ENCODE measurements around the gene TUBA4A. TPM values are rescaled to one million over a fixed set of nuclear protein-coding genes. Genes with fewer than 3 reads are reported as not detected.

Gene TUBA4A
- total RNA-seq, 1 donor = 11.9 TPM

DNA sequence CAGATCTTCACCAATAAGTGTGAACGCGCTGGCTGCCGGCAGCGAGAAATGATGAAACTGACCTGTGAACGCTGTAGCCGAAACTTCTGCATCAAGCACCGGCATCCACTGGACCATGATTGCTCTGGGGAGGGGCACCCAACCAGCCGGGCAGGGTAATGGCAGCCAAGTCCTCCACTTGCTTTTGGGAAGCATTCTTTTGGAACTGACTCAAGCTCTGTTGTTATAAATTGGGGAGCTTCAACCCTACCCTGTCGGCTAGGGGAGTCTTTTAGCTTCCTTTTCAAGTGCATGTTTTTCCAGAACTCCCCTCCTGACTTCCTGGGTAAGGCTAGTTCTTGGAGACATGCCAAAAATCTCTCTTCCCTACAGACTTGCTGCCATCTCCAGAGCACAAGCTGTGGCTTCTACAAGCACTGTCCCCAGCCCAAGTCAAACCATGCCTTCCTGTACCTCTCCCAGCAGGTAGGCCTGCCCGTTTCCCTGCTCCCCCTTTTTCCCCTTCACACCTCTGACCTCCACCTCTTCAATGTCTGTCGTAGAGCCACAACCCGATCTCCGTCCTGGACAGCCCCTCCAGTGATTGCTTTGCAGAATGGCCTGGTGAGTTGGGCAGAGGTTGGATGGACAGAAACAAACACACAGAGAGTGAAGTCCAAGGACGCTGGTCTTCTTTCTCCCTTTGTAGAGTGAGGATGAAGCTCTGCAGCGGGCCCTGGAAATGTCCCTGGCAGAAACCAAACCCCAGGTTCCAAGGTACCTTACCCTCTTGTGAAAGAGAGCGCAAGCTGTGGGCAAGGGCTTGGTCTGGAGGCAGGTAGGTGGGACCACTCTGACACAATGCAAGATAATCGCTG, 45.6 kb downstream of the TUBA4A start:
- Histone ChIP-seq H3K27me3 (ENCODE audit: insufficient read depth, low read length) (no peaks in the 10 kb centered on the region), H3K36me3 (ENCODE audit: insufficient read depth, low read length) (peaks cover 41% of the 10 kb centered on the region), H3K4me3 (ENCODE audit: insufficient read depth, low read length) (peak overlapping the region; percentile 80), H3K4me1 (ENCODE audit: insufficient read depth, low read length) (peaks cover 18% of the 10 kb centered on the region), H4K20me1 (ENCODE audit: insufficient read depth, low read length) (no peaks in the 10 kb centered on the region), H2AFZ (ENCODE audit: low read length) (no peak overlapping the region), H3K79me2 (ENCODE audit: insufficient read depth, low read length) (peaks cover 3% of the 10 kb centered on the region), H3K9me3 (ENCODE audit: low read depth, low read length) (no peaks in the 10 kb centered on the region), H3K27ac (ENCODE audit: low read depth, low read length) (peak overlapping the region; percentile 36), H3K4me2 (ENCODE audit: insufficient read depth, low read length) (peak overlapping the region; percentile 100)
- peak; percentile 93 for DNase-seq (ENCODE audit: insufficient read length, low spot score, missing footprints)
- TF ChIP-seq CTCF (IDR thresholded peaks at IDR 0.05; ENCODE audit: extremely low read depth, low read depth, low read length) = no peak

DNA sequence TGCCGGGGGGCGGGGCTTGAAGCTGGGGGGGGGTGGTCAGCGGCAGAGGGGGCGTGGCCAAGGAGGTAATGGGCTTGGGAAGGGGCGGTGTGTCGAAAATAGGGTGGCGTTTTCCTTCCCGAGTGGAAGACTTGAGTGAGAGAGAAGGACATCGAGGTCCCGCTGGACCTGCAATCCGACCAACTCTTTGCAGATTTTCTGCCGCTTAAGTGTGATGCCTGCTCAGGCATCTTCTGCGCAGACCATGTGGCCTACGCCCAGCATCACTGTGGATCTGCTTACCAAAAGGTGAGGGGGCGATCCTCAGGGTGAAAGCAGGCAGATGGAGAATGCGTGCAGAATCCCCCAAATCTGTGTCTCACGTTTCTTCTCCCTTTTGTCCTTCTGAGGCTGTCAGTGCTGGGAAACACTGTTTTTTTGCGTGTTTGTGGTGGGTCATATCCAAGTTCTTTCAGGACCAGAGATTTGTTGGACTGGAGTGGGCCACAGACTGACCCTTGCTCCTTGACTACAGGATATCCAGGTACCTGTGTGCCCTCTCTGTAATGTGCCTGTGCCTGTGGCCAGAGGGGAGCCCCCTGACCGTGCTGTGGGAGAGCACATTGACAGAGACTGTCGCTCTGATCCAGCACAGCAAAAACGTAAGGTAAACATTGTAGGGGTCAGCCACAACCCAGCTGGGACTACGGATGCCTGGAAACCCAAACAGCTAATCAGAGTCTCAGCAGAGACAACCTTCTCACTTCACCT, 46.4 kb downstream of the TUBA4A start:
- H3K4me3 ChIP-seq (ENCODE audit: insufficient read depth, low read length) = peak overlapping the region; percentile 80
- H3K27me3 ChIP-seq (ENCODE audit: insufficient read depth, low read length) = no peaks in the 10 kb centered on the region
- peaks cover 18% of the 10 kb centered on the region for H3K4me1 ChIP-seq (ENCODE audit: insufficient read depth, low read length)
- no peak for TF ChIP-seq CTCF (IDR thresholded peaks at IDR 0.05; ENCODE audit: extremely low read depth, low read depth, low read length)
- H3K4me2 ChIP-seq (ENCODE audit: insufficient read depth, low read length) = peak overlapping the region; percentile 100
- H3K36me3 ChIP-seq (ENCODE audit: insufficient read depth, low read length) = peaks cover 35% of the 10 kb centered on the region
- peak overlapping the region; percentile 37 for H3K27ac ChIP-seq (ENCODE audit: low read depth, low read length)
- peak overlapping the region; percentile 7 for H2AFZ ChIP-seq (ENCODE audit: low read length)
- no peaks in the 10 kb centered on the region for H3K9me3 ChIP-seq (ENCODE audit: low read depth, low read length)
- no peaks in the 10 kb centered on the region for H4K20me1 ChIP-seq (ENCODE audit: insufficient read depth, low read length)
- peak; percentile 58 for DNase-seq (ENCODE audit: insufficient read length, low spot score, missing footprints)
- peaks cover 3% of the 10 kb centered on the region for H3K79me2 ChIP-seq (ENCODE audit: insufficient read depth, low read length)

- peak within 1 kb of the TSS; percentile 54 for H3K27ac ChIP-seq (ENCODE audit: low read depth, low read length)
- H3K27me3 ChIP-seq (ENCODE audit: insufficient read depth, low read length) = no peaks in the 10 kb centered on the region
- H3K9me3 ChIP-seq (ENCODE audit: low read depth, low read length) = no peaks in the 10 kb centered on the region
- peak within 1 kb of the TSS; percentile 80 for H3K4me3 ChIP-seq (ENCODE audit: insufficient read depth, low read length)
- no peaks in the 10 kb centered on the region for H4K20me1 ChIP-seq (ENCODE audit: insufficient read depth, low read length)
- no peak for TF ChIP-seq CTCF (IDR thresholded peaks at IDR 0.05; ENCODE audit: extremely low read depth, low read depth, low read length)
- H3K79me2 ChIP-seq (ENCODE audit: insufficient read depth, low read length) = peaks cover 3% of the 10 kb centered on the region
- peak within 1 kb of the TSS; percentile 95 for H2AFZ ChIP-seq (ENCODE audit: low read length)
- H3K4me2 ChIP-seq (ENCODE audit: insufficient read depth, low read length) = peak within 1 kb of the TSS; percentile 100
- H3K4me1 ChIP-seq (ENCODE audit: insufficient read depth, low read length) = peaks cover 18% of the 10 kb centered on the region
- peak; percentile 100 for DNase-seq (ENCODE audit: insufficient read length, low spot score, missing footprints)
- H3K36me3 ChIP-seq (ENCODE audit: insufficient read depth, low read length) = peaks cover 32% of the 10 kb centered on the region
Measured at GRCh38 chr2:219206328-219207133, 47.2 kb downstream of the TUBA4A start, which contains the start of gene ZFAND2B. Gene ZFAND2B (plus strand): TSS chr2:219206782. CDS start chr2:219206988, 206 bp downstream.

Data from osteoblast (primary cell).